GM23338 (cell line): ENCODE results near the gene LAMC3. TPM values are rescaled to one million over a fixed set of nuclear protein-coding genes. Genes with fewer than 3 reads are reported as not detected.

Experiments used
- ATAC-seq: fragments of 200-7000 bp; cut with Tn5 transposase; 3 replicates; pipeline ENCODE4 v1.9.1; 2020
- DNase-seq: peaks from one replicate; pipeline ENCODE4 v3.0.0-alpha.2; 2015; ENCODE audit warnings: low spot score
- H2AFZ ChIP-seq: fragments of 200-600 bp; sonication (generic); 2 replicates; pipeline ENCODE4 v1.8.0; 2016; ENCODE audit warnings: antibody characterized with exemption, mild to moderate bottlenecking, moderate library complexity
- H3F3A ChIP-seq: fragments of 200-600 bp; sonication (generic); replicated peaks from 2 replicates; pipeline ENCODE4 v1.8.0; 2017; ENCODE audit warnings: antibody characterized with exemption, mixed run types, low read depth
- H3K27ac ChIP-seq: fragments of 200-600 bp; sonication (generic); 2 replicates; pipeline ENCODE4 v1.6.1; 2016; ENCODE audit warnings: low read depth
- H3K27me3 ChIP-seq: fragments of 200-600 bp; sonication (generic); 2 replicates; pipeline ENCODE4 v1.8.0; 2016; ENCODE audit warnings: mild to moderate bottlenecking, mixed run types, moderate library complexity; ENCODE audit not compliant: insufficient read depth
- H3K36me3 ChIP-seq: fragments of 200-600 bp; sonication (generic); 2 replicates; pipeline ENCODE4 v1.8.0; 2016; ENCODE audit warnings: mild to moderate bottlenecking; ENCODE audit not compliant: insufficient read depth
- H3K4me1 ChIP-seq: fragments of 200-600 bp; sonication (generic); 2 replicates; pipeline ENCODE4 v1.8.0; 2016; ENCODE audit warnings: mild to moderate bottlenecking, moderate library complexity; ENCODE audit not compliant: insufficient read depth
- H3K4me2 ChIP-seq: fragments of 200-600 bp; sonication (generic); 2 replicates; pipeline ENCODE4 v1.7.1; 2017; ENCODE audit warnings: mixed run types
- H3K4me3 ChIP-seq: fragments of 200-600 bp; sonication (generic); 2 replicates; pipeline ENCODE4 v1.6.1; 2016; ENCODE audit warnings: mixed run types
- H3K79me2 ChIP-seq: fragments of 200-600 bp; sonication (generic); replicated peaks from 2 replicates; pipeline ENCODE4 v1.8.0; 2017; ENCODE audit warnings: mild to moderate bottlenecking; ENCODE audit not compliant: insufficient read depth
- H3K9me2 ChIP-seq: fragments of 200-600 bp; sonication (generic); 2 replicates; pipeline ENCODE4 v1.8.0; 2017; ENCODE audit not compliant: insufficient read depth
- H4K20me1 ChIP-seq: fragments of 200-600 bp; sonication (generic); replicated peaks from 2 replicates; pipeline ENCODE4 v1.8.0; 2017; ENCODE audit warnings: mild to moderate bottlenecking; ENCODE audit not compliant: insufficient read depth
- H3K27ac Mint-ChIP-seq: 2 replicates; pipeline ENCODE4 v1.8.0; 2020; ENCODE audit warnings: inconsistent platforms, mild to moderate bottlenecking, moderate library complexity, mixed read lengths
- H3K27me3 Mint-ChIP-seq: 3 replicates; pipeline ENCODE4 v1.8.0; 2022; ENCODE audit warnings: low read depth, mild to moderate bottlenecking, moderate library complexity, mixed read lengths, inconsistent platforms; ENCODE audit not compliant: insufficient read depth, poor library complexity
- H3K36me3 Mint-ChIP-seq: 3 replicates; pipeline ENCODE4 v1.8.0; 2021; ENCODE audit warnings: low read depth, mild to moderate bottlenecking, inconsistent platforms, moderate library complexity, mixed read lengths
- H3K4me1 Mint-ChIP-seq: 3 replicates; pipeline ENCODE4 v1.8.0; 2020; ENCODE audit warnings: mild to moderate bottlenecking, inconsistent platforms, mixed read lengths
- H3K4me3 Mint-ChIP-seq: 3 replicates; pipeline ENCODE4 v1.8.0; 2021; ENCODE audit warnings: moderate library complexity, mild to moderate bottlenecking, inconsistent platforms, mixed read lengths
- H3K9me3 Mint-ChIP-seq: 3 replicates; pipeline ENCODE4 v1.8.0; 2020; ENCODE audit warnings: moderate library complexity, mild to moderate bottlenecking, inconsistent platforms, mixed read lengths
- CREB1 ChIP-seq: fragments of 250-450 bp; sonication (Bioruptor Pico); IDR thresholded peaks from 2 replicates; pipeline ENCODE4 v1.5.0; 2020; ENCODE audit warnings: low read depth, mild to moderate bottlenecking, moderate library complexity
- CTCF ChIP-seq, 2 experiments: fragments of 200-600 bp in 1 of 2; sonication (generic) in 1 of 2; conservative IDR thresholded peaks; 2 replicates each; pipeline versions ENCODE4 v1.5.1 to v1.6.1; 2016 to 2017; ENCODE audit warnings: antibody characterized with exemption in 2 of 2, low read depth in 2 of 2, mild to moderate bottlenecking in 2 of 2, moderate library complexity in 1 of 2
- ETS1 ChIP-seq: IDR thresholded peaks from 2 replicates; pipeline ENCODE4 v1.6.1; 2016; ENCODE audit warnings: antibody characterized with exemption
- EZH2 ChIP-seq: fragments of 200-600 bp; sonication (generic); IDR thresholded peaks from one replicate; pipeline ENCODE4 v1.8.0; 2017; ENCODE audit warnings: antibody characterized with exemption, mild to moderate bottlenecking, low read depth; ENCODE audit not compliant: unreplicated experiment
- EZH2phosphoT487 ChIP-seq: fragments of 200-600 bp; sonication (generic); IDR thresholded peaks from one replicate; pipeline ENCODE4 v1.8.1; 2018; ENCODE audit warnings: antibody characterized with exemption; ENCODE audit not compliant: unreplicated experiment
- JUNB ChIP-seq: IDR thresholded peaks from one replicate; pipeline ENCODE4 v1.6.1; 2016; ENCODE audit warnings: antibody characterized with exemption; ENCODE audit not compliant: unreplicated experiment
- NANOG ChIP-seq: IDR thresholded peaks from 2 replicates; pipeline ENCODE4 v1.6.1; 2016; ENCODE audit warnings: antibody characterized with exemption, borderline replicate concordance
- POLR2AphosphoS5 ChIP-seq: IDR thresholded peaks from 2 replicates; pipeline ENCODE4 v1.6.1; 2016; ENCODE audit warnings: antibody characterized with exemption, low read depth
- REST ChIP-seq: IDR thresholded peaks from one replicate; pipeline ENCODE4 v1.6.1; 2018; ENCODE audit warnings: antibody characterized with exemption; ENCODE audit not compliant: unreplicated experiment
- polyA plus RNA-seq: library from polyadenylated mRNA; unstranded; fragments of >200 nt; fragmentation: Nextera tagmentation; extraction: Ambion mirVana; gene quantifications from 2 replicates; pipeline ENCODE4 v1.2.1, GENCODE V29; 2016
- total RNA-seq: library from RNA; depleted of rRNA; stranded (reverse); fragments of >200 nt; shearing (Covaris generic); gene quantifications from 2 replicates; pipeline ENCODE4 v1.2.3, GENCODE V29; 2014

The LAMC3 gene
- total and polyA plus RNA-seq, 2 experiments from 2014 or later = 9.0 to 27.4 TPM

- TF ChIP-seq CREB1 (no peak), EZH2 (no peak)
- H3K4me1 Mint-ChIP-seq = no peaks in the 10 kb centered on the region; the same call in 2 of the 3 replicates
- DNase-seq = no peak
- H3K27ac Mint-ChIP-seq = no peak overlapping the region
- H3F3A ChIP-seq = no peaks in the 10 kb centered on the region
- H3K27me3 ChIP-seq = no peaks in the 10 kb centered on the region
- H3K9me3 Mint-ChIP-seq = no peaks in the 10 kb centered on the region
- no peak overlapping the region for H3K4me3 Mint-ChIP-seq
- H3K4me3 ChIP-seq = no peak overlapping the region
- H4K20me1 ChIP-seq = no peaks in the 10 kb centered on the region
- H3K9me2 ChIP-seq = no peaks in the 10 kb centered on the region
- no peak overlapping the region for H3K27ac ChIP-seq
- ATAC-seq = no peak
- H3K4me1 ChIP-seq = no peaks in the 10 kb centered on the region
- H3K79me2 ChIP-seq = no peaks in the 10 kb centered on the region
- peaks cover 8% of the 10 kb centered on the region for H3K27me3 Mint-ChIP-seq
- H3K4me2 ChIP-seq = no peak overlapping the region
- H2AFZ ChIP-seq = no peak overlapping the region
- H3K36me3 Mint-ChIP-seq = no peaks in the 10 kb centered on the region
- no peaks in the 10 kb centered on the region for H3K36me3 ChIP-seq
These were observed 74.0 kb downstream of the LAMC3 start for GRCh38 chr9:131082774-131083512.

- Mint-ChIP-seq H3K36me3 (no peaks in the 10 kb centered on the region), H3K4me1 (no peaks in the 10 kb centered on the region; the same call in 2 of the 3 replicates), H3K4me3 (no peak overlapping the region), H3K27ac (no peak overlapping the region), H3K9me3 (no peaks in the 10 kb centered on the region), H3K27me3 (peaks cover 5% of the 10 kb centered on the region)
- no peaks in the 10 kb centered on the region for H4K20me1 ChIP-seq
- H3K27ac ChIP-seq = no peak overlapping the region
- no peak overlapping the region for H3K4me3 ChIP-seq
- 0 out of 2 replicates have a peak, but pooled peaks cover 2% of the 10 kb centered on the region for H3F3A ChIP-seq
- no peaks in the 10 kb centered on the region for H3K27me3 ChIP-seq
- no peaks in the 10 kb centered on the region for H3K36me3 ChIP-seq
- no peak overlapping the region for H2AFZ ChIP-seq
- no peaks in the 10 kb centered on the region for H3K79me2 ChIP-seq
- ATAC-seq (no peak), DNase-seq (no peak)
- H3K4me1 ChIP-seq = no peaks in the 10 kb centered on the region
- H3K4me2 ChIP-seq = no peak overlapping the region
- H3K9me2 ChIP-seq = no peaks in the 10 kb centered on the region
- TF ChIP-seq EZH2phosphoT487 = no peak
- TF ChIP-seq ETS1 = no peak
- no peak for TF ChIP-seq EZH2
- TF ChIP-seq REST = no peak
- TF ChIP-seq JUNB = no peak
- no peak for TF ChIP-seq NANOG
- TF ChIP-seq CTCF (conservative IDR thresholded peaks at IDR 0.05; ENCODE audit: low read depth in 2 of 2) = no peak
- no peak for TF ChIP-seq POLR2AphosphoS5
These were observed 75.8 kb downstream of the LAMC3 start for GRCh38 chr9:131084661-131085369.
